Measurements from ENCODE around the gene SLU7.

The SLU7 gene

GRCh38 chr5:160357861-160358411 is 60.9 kb downstream of the SLU7 start:
- H3K4me3 ChIP-seq (IDR thresholded peaks at IDR 0.05; ENCODE audit: insufficient read depth, low read depth, low read length) = no peak overlapping the region
- no peak overlapping the region for H2AFZ ChIP-seq (ENCODE audit: low read depth)
- no peaks in the 10 kb centered on the region for H3K4me1 ChIP-seq (ENCODE audit: low read depth, poor library complexity, severe bottlenecking)
- no peaks in the 10 kb centered on the region for H3K27me3 ChIP-seq (ENCODE audit: insufficient read depth, low read depth)
- H3K79me2 ChIP-seq (ENCODE audit: insufficient read depth, low read depth) = no peaks in the 10 kb centered on the region
- no peak overlapping the region for H3K9ac ChIP-seq
- no peak overlapping the region for H3K4me2 ChIP-seq
- H3K27ac ChIP-seq = no peak overlapping the region
- H4K20me1 ChIP-seq (ENCODE audit: insufficient read depth) = no peaks in the 10 kb centered on the region
- TF ChIP-seq, protein P1, sequence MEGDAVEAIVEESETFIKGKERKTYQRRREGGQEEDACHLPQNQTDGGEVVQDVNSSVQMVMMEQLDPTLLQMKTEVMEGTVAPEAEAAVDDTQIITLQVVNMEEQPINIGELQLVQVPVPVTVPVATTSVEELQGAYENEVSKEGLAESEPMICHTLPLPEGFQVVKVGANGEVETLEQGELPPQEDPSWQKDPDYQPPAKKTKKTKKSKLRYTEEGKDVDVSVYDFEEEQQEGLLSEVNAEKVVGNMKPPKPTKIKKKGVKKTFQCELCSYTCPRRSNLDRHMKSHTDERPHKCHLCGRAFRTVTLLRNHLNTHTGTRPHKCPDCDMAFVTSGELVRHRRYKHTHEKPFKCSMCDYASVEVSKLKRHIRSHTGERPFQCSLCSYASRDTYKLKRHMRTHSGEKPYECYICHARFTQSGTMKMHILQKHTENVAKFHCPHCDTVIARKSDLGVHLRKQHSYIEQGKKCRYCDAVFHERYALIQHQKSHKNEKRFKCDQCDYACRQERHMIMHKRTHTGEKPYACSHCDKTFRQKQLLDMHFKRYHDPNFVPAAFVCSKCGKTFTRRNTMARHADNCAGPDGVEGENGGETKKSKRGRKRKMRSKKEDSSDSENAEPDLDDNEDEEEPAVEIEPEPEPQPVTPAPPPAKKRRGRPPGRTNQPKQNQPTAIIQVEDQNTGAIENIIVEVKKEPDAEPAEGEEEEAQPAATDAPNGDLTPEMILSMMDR (conservative IDR thresholded peaks at IDR 0.05; ENCODE audit: low read depth, low read length) = no peak
- H3K36me3 ChIP-seq (ENCODE audit: insufficient read depth) = no peaks in the 10 kb centered on the region

GRCh38 chr5:160357394-160357793 is 61.5 kb downstream of the SLU7 start:
- no peak overlapping the region for H3K4me2 ChIP-seq
- H3K27ac ChIP-seq = no peak overlapping the region
- no peaks in the 10 kb centered on the region for H3K4me1 ChIP-seq (ENCODE audit: low read depth, poor library complexity, severe bottlenecking)
- no peaks in the 10 kb centered on the region for H3K36me3 ChIP-seq (ENCODE audit: insufficient read depth)
- no peak overlapping the region for H3K9ac ChIP-seq
- no peaks in the 10 kb centered on the region for H3K79me2 ChIP-seq (ENCODE audit: insufficient read depth, low read depth)
- TF ChIP-seq, protein P1 (conservative IDR thresholded peaks at IDR 0.05; ENCODE audit: low read depth, low read length) = no peak
- no peak overlapping the region for H2AFZ ChIP-seq (ENCODE audit: low read depth)
- no peaks in the 10 kb centered on the region for H4K20me1 ChIP-seq (ENCODE audit: insufficient read depth)
- H3K4me3 ChIP-seq (IDR thresholded peaks at IDR 0.05; ENCODE audit: insufficient read depth, low read depth, low read length) = no peak overlapping the region
- H3K27me3 ChIP-seq (ENCODE audit: insufficient read depth, low read depth) = no peaks in the 10 kb centered on the region

GRCh38 chr5:160356550-160357347 is 62.1 kb downstream of the SLU7 start:
- Histone ChIP-seq H3K4me2 (no peak overlapping the region), H3K4me1 (ENCODE audit: low read depth, poor library complexity, severe bottlenecking) (no peaks in the 10 kb centered on the region), H3K36me3 (ENCODE audit: insufficient read depth) (no peaks in the 10 kb centered on the region), H3K79me2 (ENCODE audit: insufficient read depth, low read depth) (no peaks in the 10 kb centered on the region), H3K4me3 (IDR thresholded peaks at IDR 0.05; ENCODE audit: insufficient read depth, low read depth, low read length) (no peak overlapping the region), H3K27ac (no peak overlapping the region), H2AFZ (ENCODE audit: low read depth) (no peak overlapping the region), H3K9ac (no peak overlapping the region), H3K27me3 (ENCODE audit: insufficient read depth, low read depth) (no peaks in the 10 kb centered on the region), H4K20me1 (ENCODE audit: insufficient read depth) (no peaks in the 10 kb centered on the region)
- TF ChIP-seq, protein P1 (conservative IDR thresholded peaks at IDR 0.05; ENCODE audit: low read depth, low read length) = no peak

- Histone ChIP-seq H4K20me1 (ENCODE audit: insufficient read depth) (no peaks in the 10 kb centered on the region), H3K9ac (no peak overlapping the region), H3K4me2 (no peak overlapping the region), H3K36me3 (ENCODE audit: insufficient read depth) (no peaks in the 10 kb centered on the region), H3K4me1 (ENCODE audit: low read depth, poor library complexity, severe bottlenecking) (no peaks in the 10 kb centered on the region), H3K27ac (no peak overlapping the region), H2AFZ (ENCODE audit: low read depth) (no peak overlapping the region), H3K4me3 (IDR thresholded peaks at IDR 0.05; ENCODE audit: insufficient read depth, low read depth, low read length) (no peak overlapping the region), H3K27me3 (ENCODE audit: insufficient read depth, low read depth) (no peaks in the 10 kb centered on the region), H3K79me2 (ENCODE audit: insufficient read depth, low read depth) (no peaks in the 10 kb centered on the region)
- TF ChIP-seq, protein P1 (conservative IDR thresholded peaks at IDR 0.05; ENCODE audit: low read depth, low read length) = no peak
These were observed 64.2 kb downstream of the SLU7 start for GRCh38 chr5:160354666-160355065.

All from KMS-11 (cell line).